ENCODE data around the gene STON2.

The STON2 gene

GRCh38 chr14:81319946-81320345, 80.2 kb downstream of the STON2 start:
- TF ChIP-seq CTCF (IDR thresholded peaks at IDR 0.05; ENCODE audit: low read length, missing control alignments) = no peak
- no peak for DNase-seq (ENCODE audit: low read depth)
- H3K4me3 ChIP-seq (replicated peaks; ENCODE audit: low read depth, low read length) = no peak overlapping the region

- no peak overlapping the region for H3K4me3 ChIP-seq (replicated peaks; ENCODE audit: low read depth, low read length)
- DNase-seq (ENCODE audit: low read depth) = no peak
- no peak for TF ChIP-seq CTCF (IDR thresholded peaks at IDR 0.05; ENCODE audit: low read length, missing control alignments)
These were observed 80.8 kb downstream of the STON2 start for GRCh38 chr14:81319314-81319713.

- H3K4me3 ChIP-seq (replicated peaks; ENCODE audit: low read depth, low read length) = no peak overlapping the region
- no peak for DNase-seq (ENCODE audit: low read depth)
- TF ChIP-seq CTCF (IDR thresholded peaks at IDR 0.05; ENCODE audit: low read length, missing control alignments) = no peak
These were observed 84.8 kb downstream of the STON2 start for GRCh38 chr14:81315341-81315740.

- TF ChIP-seq CTCF (IDR thresholded peaks at IDR 0.05; ENCODE audit: low read length, missing control alignments) = no peak
- DNase-seq (ENCODE audit: low read depth) = no peak
These were observed 85.5 kb downstream of the STON2 start for GRCh38 chr14:81314443-81315175.

GRCh38 chr14:81313775-81314429, 86.2 kb downstream of the STON2 start:
- DNase-seq (ENCODE audit: low read depth) = no peak
- TF ChIP-seq CTCF (IDR thresholded peaks at IDR 0.05; ENCODE audit: low read length, missing control alignments) = no peak
- H3K4me3 ChIP-seq (replicated peaks; ENCODE audit: low read depth, low read length) = no peak overlapping the region

More at GRCh38 chr14:81314443-81315175, 85.5 kb downstream of the STON2 start:
- H3K4me3 ChIP-seq (replicated peaks; ENCODE audit: low read depth, low read length) = no peak overlapping the region

- TF ChIP-seq CTCF (IDR thresholded peaks at IDR 0.05; ENCODE audit: low read length, missing control alignments) = no peak
- no peak for DNase-seq (ENCODE audit: low read depth)
- no peak overlapping the region for H3K4me3 ChIP-seq (replicated peaks; ENCODE audit: low read depth, low read length)
These were observed 86.9 kb downstream of the STON2 start for GRCh38 chr14:81313200-81313599.

Data from fibroblast of pulmonary artery (primary cell).